HEK293T (cell line): Measurements from ENCODE around the gene EPS8.

Experiments used
- CTBP1 ChIP-seq: fragments of 450-650 bp; IDR thresholded peaks from 2 replicates; pipeline ENCODE4 v1.6.1; 2016; ENCODE audit warnings: borderline replicate concordance
- FOXK2 ChIP-seq: fragments of 450-650 bp; IDR thresholded peaks from 2 replicates; pipeline ENCODE4 v1.6.1; 2016; ENCODE audit warnings: mild to moderate bottlenecking
- FOXM1 ChIP-seq: fragments of 450-650 bp; IDR thresholded peaks from 2 replicates; pipeline ENCODE4 v1.6.1; 2017; ENCODE audit warnings: mild to moderate bottlenecking, borderline replicate concordance
- LEF1 ChIP-seq: fragments of 450-650 bp; IDR thresholded peaks from 2 replicates; pipeline ENCODE4 v1.6.1; 2017; ENCODE audit warnings: mild to moderate bottlenecking, borderline replicate concordance
- SP1 ChIP-seq: fragments of 450-650 bp; IDR thresholded peaks from 2 replicates; pipeline ENCODE4 v1.6.1; 2017

GRCh38 chr12:15752785-15753184 is 36.4 kb downstream of the EPS8 start:
- TF ChIP-seq FOXM1 (no peak), FOXK2 (no peak), LEF1 (no peak), SP1 (no peak), CTBP1 (no peak)
